SK-N-SH treated with all-trans-retinoic acid at 6 μM for 48 hours (cell line): Measurements from ENCODE around the gene INTS15.

Experiments used
- ATAC-seq: fragments of 200-7000 bp; cut with Tn5 transposase; 3 replicates; pipeline ENCODE4 v1.9.1; 2020; ENCODE audit warnings: mild to moderate bottlenecking, moderate library complexity
- ARNTL ChIP-seq: fragments of 450-650 bp; formaldehyde crosslinking; IDR thresholded peaks from 2 replicates; pipeline ENCODE4 v1.5.0; 2020; ENCODE audit warnings: low read depth, mild to moderate bottlenecking, moderate library complexity, borderline replicate concordance
- BACH2 ChIP-seq: fragments of 250-450 bp; sonication (Bioruptor Pico); IDR thresholded peaks from 2 replicates; pipeline ENCODE4 v1.9.0; 2021; ENCODE audit warnings: mild to moderate bottlenecking, borderline replicate concordance
- CREB5 ChIP-seq: fragments of 250-450 bp; sonication (Bioruptor Pico); IDR thresholded peaks from 2 replicates; pipeline ENCODE4 v1.5.1; 2020; ENCODE audit warnings: low read depth, mild to moderate bottlenecking, moderate library complexity
- CSRNP3 ChIP-seq: fragments of 250-450 bp; sonication (Bioruptor Pico); IDR thresholded peaks from 2 replicates; pipeline ENCODE4 v1.5.1; 2021; ENCODE audit warnings: mild to moderate bottlenecking, moderate library complexity
- ESRRG ChIP-seq: fragments of 250-450 bp; sonication (Bioruptor Pico); IDR thresholded peaks from 2 replicates; pipeline ENCODE4 v1.6.1; 2021; ENCODE audit warnings: mild to moderate bottlenecking
- GLIS3 ChIP-seq: fragments of 250-450 bp; sonication (Bioruptor Pico); IDR thresholded peaks from 2 replicates; pipeline ENCODE4 v1.5.0; 2020; ENCODE audit warnings: mild to moderate bottlenecking, moderate library complexity
- ISL1 ChIP-seq: fragments of 250-450 bp; sonication (Bioruptor Pico); IDR thresholded peaks from 2 replicates; pipeline ENCODE4 v2.1.2; 2022; ENCODE audit warnings: mild to moderate bottlenecking, moderate library complexity
- OSR1 ChIP-seq: fragments of 250-450 bp; sonication (Bioruptor Pico); IDR thresholded peaks from 2 replicates; pipeline ENCODE4 v1.8.0; 2022; ENCODE audit warnings: moderate library complexity, mild to moderate bottlenecking, inconsistent platforms
- PATZ1 ChIP-seq: fragments of 250-450 bp; sonication (Bioruptor Pico); IDR thresholded peaks from 2 replicates; pipeline ENCODE4 v1.8.0; 2020; ENCODE audit warnings: mild to moderate bottlenecking, moderate library complexity, borderline replicate concordance
- POU6F1 ChIP-seq: fragments of 250-450 bp; sonication (Bioruptor Pico); IDR thresholded peaks from 2 replicates; pipeline ENCODE4 v1.8.0; 2021; ENCODE audit warnings: low read depth, mild to moderate bottlenecking, moderate library complexity, borderline replicate concordance
- PPARA ChIP-seq: fragments of 250-450 bp; sonication (Bioruptor Pico); IDR thresholded peaks from 2 replicates; pipeline ENCODE4 v1.5.0; 2020; ENCODE audit warnings: mild to moderate bottlenecking, borderline replicate concordance
- RARB ChIP-seq: fragments of 250-450 bp; sonication (Bioruptor Pico); IDR thresholded peaks from 2 replicates; pipeline ENCODE4 v1.8.0; 2021; ENCODE audit warnings: mild to moderate bottlenecking, moderate library complexity
- SNAI2 ChIP-seq: fragments of 250-450 bp; sonication (Bioruptor Pico); IDR thresholded peaks from 2 replicates; pipeline ENCODE4 v1.5.0; 2020; ENCODE audit warnings: mild to moderate bottlenecking, moderate library complexity
- TCF4 ChIP-seq: fragments of 250-450 bp; sonication (Bioruptor Pico); IDR thresholded peaks from 2 replicates; pipeline ENCODE4 v1.8.0; 2021; ENCODE audit warnings: mild to moderate bottlenecking, moderate library complexity, borderline replicate concordance
- TOX ChIP-seq: fragments of 250-450 bp; sonication (Bioruptor Pico); IDR thresholded peaks from 2 replicates; pipeline ENCODE4 v1.8.0; 2021; ENCODE audit warnings: mild to moderate bottlenecking, moderate library complexity, borderline replicate concordance
- ZC3H10 ChIP-seq: fragments of 250-450 bp; sonication (Bioruptor Pico); IDR thresholded peaks from 2 replicates; pipeline ENCODE4 v1.5.1; 2021; ENCODE audit warnings: mild to moderate bottlenecking, moderate library complexity
- ZFP3 ChIP-seq: fragments of 250-450 bp; sonication (Bioruptor Pico); IDR thresholded peaks from 2 replicates; pipeline ENCODE4 v1.5.0; 2020; ENCODE audit warnings: mild to moderate bottlenecking, moderate library complexity
- ZFP30 ChIP-seq: fragments of 450-650 bp; formaldehyde crosslinking; IDR thresholded peaks from 2 replicates; pipeline ENCODE4 v1.5.0; 2022; ENCODE audit warnings: mild to moderate bottlenecking, moderate library complexity
- ZNF70 ChIP-seq: fragments of 450-650 bp; formaldehyde crosslinking; IDR thresholded peaks from 2 replicates; pipeline ENCODE4 v1.5.0; 2020; ENCODE audit warnings: mild to moderate bottlenecking, moderate library complexity
- ZNF8 ChIP-seq: fragments of 450-650 bp; formaldehyde crosslinking; IDR thresholded peaks from 2 replicates; pipeline ENCODE4 v1.5.0; 2020; ENCODE audit warnings: mild to moderate bottlenecking, moderate library complexity

The INTS15 gene

GRCh38 chr7:6642861-6643640 lies 53.2 kb downstream of the INTS15 start:
- no peak for TF ChIP-seq RARB (CRISPR knock-in tag)
- no peak for TF ChIP-seq ISL1
- TF ChIP-seq OSR1 (CRISPR knock-in tag), result no peak
- no peak for TF ChIP-seq CREB5 (CRISPR knock-in tag)
- no peak for TF ChIP-seq POU6F1 (CRISPR knock-in tag)
- TF ChIP-seq ZC3H10 (CRISPR knock-in tag), result no peak
- TF ChIP-seq GLIS3 (CRISPR knock-in tag), result no peak
- no peak for TF ChIP-seq PATZ1
- no peak for TF ChIP-seq PPARA (CRISPR knock-in tag)
- no peak for TF ChIP-seq BACH2 (CRISPR knock-in tag)
- TF ChIP-seq CSRNP3 (CRISPR knock-in tag), result no peak
- TF ChIP-seq ZFP3 (CRISPR knock-in tag), result no peak
- no peak for TF ChIP-seq ZNF70 (CRISPR knock-in tag)
- no peak for TF ChIP-seq TOX (CRISPR knock-in tag)
- TF ChIP-seq ZFP30, result no peak
- TF ChIP-seq TCF4 (CRISPR knock-in tag), result no peak
- ATAC-seq, result no peak

GRCh38 chr7:6643915-6644625 lies 54.2 kb downstream of the INTS15 start:
- ATAC-seq, result no peak

More at GRCh38 chr7:6643915-6644625, 54.2 kb downstream of the INTS15 start:
- TF ChIP-seq ISL1, result no peak
- no peak for TF ChIP-seq SNAI2 (CRISPR knock-in tag)
- TF ChIP-seq PATZ1, result no peak
- TF ChIP-seq ARNTL (CRISPR knock-in tag), result no peak
- TF ChIP-seq ZNF70 (CRISPR knock-in tag), result no peak
- TF ChIP-seq POU6F1 (CRISPR knock-in tag), result no peak
- no peak for TF ChIP-seq ZNF8
- no peak for TF ChIP-seq ZFP3 (CRISPR knock-in tag)
- no peak for TF ChIP-seq PPARA (CRISPR knock-in tag)
- no peak for TF ChIP-seq GLIS3 (CRISPR knock-in tag)
- TF ChIP-seq OSR1 (CRISPR knock-in tag), result no peak
- no peak for TF ChIP-seq CSRNP3 (CRISPR knock-in tag)
- no peak for TF ChIP-seq TCF4 (CRISPR knock-in tag)
- no peak for TF ChIP-seq CREB5 (CRISPR knock-in tag)
- TF ChIP-seq RARB (CRISPR knock-in tag), result no peak
- no peak for TF ChIP-seq BACH2 (CRISPR knock-in tag)
- no peak for TF ChIP-seq ZC3H10 (CRISPR knock-in tag)
- TF ChIP-seq TOX (CRISPR knock-in tag), result no peak
- TF ChIP-seq ESRRG, result no peak
